CD14-positive monocyte (primary cell): ENCODE results near the gene SENP2. TPM values are rescaled to one million over a fixed set of nuclear protein-coding genes. Genes with fewer than 3 reads are reported as not detected.

Experiments
- DNase-seq, 3 donors: peaks; one replicate each; pipeline ENCODE4 v3.0.0-alpha.2; 2011 to 2022
- H2AFZ ChIP-seq: 2 replicates; pipeline ENCODE4 v1.6.0; 2012; ENCODE audit warnings: mild to moderate bottlenecking, low read depth, low read length, inconsistent platforms; ENCODE audit not compliant: insufficient read depth, poor library complexity, severe bottlenecking
- H3K27ac ChIP-seq, 2 donors: 1 replicate in 1 of 2; 2 replicates in 1 of 2; pipeline ENCODE4 v1.5.1; 2012 to 2013; ENCODE audit warnings: low read length in 2 of 2, control low read depth in 1 of 2, inconsistent platforms in 1 of 2, low read depth in 1 of 2, mild to moderate bottlenecking in 1 of 2
- H3K27me3 ChIP-seq, 2 donors: one replicate each; pipeline versions ENCODE4 v1.6.0 to v1.6.1; 2011 to 2013; ENCODE audit warnings: low read length in 2 of 2; ENCODE audit not compliant: control insufficient read depth in 2 of 2, insufficient read depth in 2 of 2
- H3K36me3 ChIP-seq, 2 donors: replicated peaks in 1 of 2; 1 replicate in 1 of 2; 2 replicates in 1 of 2; pipeline versions ENCODE4 v1.5.1 to v1.6.1; 2012 to 2013; ENCODE audit warnings: low read length in 2 of 2, control low read depth in 1 of 2, inconsistent platforms in 1 of 2, mild to moderate bottlenecking in 1 of 2; ENCODE audit not compliant: insufficient read depth in 2 of 2, control insufficient read depth in 1 of 2
- H3K4me1 ChIP-seq, 2 donors: 1 replicate in 1 of 2; 2 replicates in 1 of 2; pipeline versions ENCODE4 v1.5.1 to v1.6.1; 2012 to 2013; ENCODE audit warnings: low read length in 2 of 2, control low read depth in 1 of 2, inconsistent platforms in 1 of 2, mild to moderate bottlenecking in 1 of 2, moderate library complexity in 1 of 2; ENCODE audit not compliant: insufficient read depth in 2 of 2, control insufficient read depth in 1 of 2
- H3K4me2 ChIP-seq: replicated peaks from 2 replicates; pipeline ENCODE3; 2012; ENCODE audit warnings: low read length, moderate library complexity, mild to moderate bottlenecking; ENCODE audit not compliant: poor library complexity, severe bottlenecking; ENCODE audit errors: extremely low read depth
- H3K4me3 ChIP-seq, 3 experiments: fragments of 200-600 bp in 1 of 3; sonication (generic) in 1 of 3; replicated peaks in 1 of 3; 1 replicate in 2 of 3; 2 replicates in 1 of 3; pipeline ENCODE4 v1.5.1; 2011 to 2013; ENCODE audit warnings: low read length in 3 of 3, mild to moderate bottlenecking in 3 of 3, control low read depth in 2 of 3, low read depth in 2 of 3, inconsistent platforms in 1 of 3, moderate library complexity in 1 of 3
- H3K79me2 ChIP-seq: 2 replicates; pipeline ENCODE4 v1.6.0; 2012; ENCODE audit warnings: mild to moderate bottlenecking, control low read depth, inconsistent platforms, low read length, moderate library complexity; ENCODE audit not compliant: insufficient read depth
- H3K9ac ChIP-seq: 2 replicates; pipeline ENCODE4 v1.6.0; 2017; ENCODE audit warnings: low read length, mild to moderate bottlenecking; ENCODE audit not compliant: insufficient read depth, poor library complexity, severe bottlenecking
- H3K9me3 ChIP-seq, 2 donors: replicated peaks in 1 of 2; 1 replicate in 1 of 2; 2 replicates in 1 of 2; pipeline versions ENCODE4 v1.5.1 to v1.6.1; 2012 to 2013; ENCODE audit warnings: low read length in 2 of 2, control low read depth in 1 of 2; ENCODE audit not compliant: control insufficient read depth in 1 of 2, insufficient read depth in 1 of 2
- H4K20me1 ChIP-seq: 2 replicates; pipeline ENCODE4 v1.6.0; 2012; ENCODE audit warnings: mild to moderate bottlenecking, low read length, control low read depth, moderate library complexity; ENCODE audit not compliant: insufficient read depth
- H3K27ac Mint-ChIP-seq, 7 donors: one replicate each; pipeline ENCODE4 v1.8.0; 2020; ENCODE audit warnings: mild to moderate bottlenecking in 7 of 7, mixed read lengths in 7 of 7, moderate library complexity in 6 of 7, inconsistent platforms in 2 of 7
- H3K27me3 Mint-ChIP-seq, 3 donors: one replicate each; pipeline ENCODE4 v1.8.0; 2021 to 2022; ENCODE audit warnings: low read depth in 3 of 3, mild to moderate bottlenecking in 3 of 3, mixed read lengths in 3 of 3, moderate library complexity in 3 of 3, inconsistent platforms in 1 of 3
- H3K36me3 Mint-ChIP-seq, 2 donors: one replicate each; pipeline ENCODE4 v1.8.0; 2020; ENCODE audit warnings: mixed read lengths in 2 of 2, inconsistent platforms in 1 of 2, mild to moderate bottlenecking in 1 of 2
- H3K4me1 Mint-ChIP-seq: one replicate; pipeline ENCODE4 v1.8.0; 2020; ENCODE audit warnings: mild to moderate bottlenecking, mixed read lengths
- H3K4me3 Mint-ChIP-seq, 2 donors: one replicate each; pipeline ENCODE4 v1.8.0; 2020; ENCODE audit warnings: mild to moderate bottlenecking in 2 of 2, mixed read lengths in 2 of 2, moderate library complexity in 1 of 2
- H3K9me3 Mint-ChIP-seq, 7 donors: one replicate each; pipeline ENCODE4 v1.8.0; 2020 to 2022; ENCODE audit warnings: mixed read lengths in 7 of 7, mild to moderate bottlenecking in 6 of 7, moderate library complexity in 6 of 7, inconsistent platforms in 2 of 7
- WGBS: methylation state at CpG from one replicate; pipeline ENCODE4 v1.1.5; 2013; ENCODE audit warnings: missing lambda C conversion rate; ENCODE audit not compliant: insufficient coverage; 5-methylcytosine and 5-hydroxymethylcytosine counted together
- intact Hi-C, 2 donors: fragments of 100-400 bp; cut with micrococcal nuclease; formaldehyde crosslinking; loops; one replicate each; pipeline versions ENCODE4 v1.15.0 to v1.15.1; 2023
- polyA plus RNA-seq, 3 donors: library from polyadenylated mRNA; depleted of rRNA in 1 of 3; unstranded in 2 of 3; stranded (reverse) in 1 of 3; fragments of 300-500 nt in 2 of 3; fragments of >200 nt in 1 of 3; fragmentation: Illumina TruSeq in 2 of 3; gene quantifications; 1 replicate in 2 of 3; 2 replicates in 1 of 3; pipeline ENCODE4 v1.2.3, GENCODE V29; 2012 to 2021
- TF ChIP-seq, protein P1 (sequence below): fragments of 200-600 bp; IDR thresholded peaks from one replicate; pipeline ENCODE4 v1.8.0; 2022; ENCODE audit warnings: antibody characterized with exemption, mild to moderate bottlenecking

The SENP2 gene
- polyA plus RNA-seq, 3 donors = 7.1 to 21.0 (median 13.4) TPM

GRCh38 chr3:185651971-185652370 is 65.9 kb downstream of the SENP2 start:
- no peak overlapping the region for H3K4me2 ChIP-seq
- intact Hi-C loops = loop anchor here in 1 of 2 donors (10.0 kb wide), 1 partner anchor 263 kb away; no protein-coding TSS in a partner anchor
- H3K4me1 Mint-ChIP-seq = peaks cover 17% of the 10 kb centered on the region
- H3K4me1 ChIP-seq = peaks cover 9 to 11% of the 10 kb centered on the region in 2 donors
- no peak overlapping the region for H3K4me3 ChIP-seq
- no peaks in the 10 kb centered on the region for H3K27me3 ChIP-seq
- 99% methylated on average over 9 of the region's 9 CpGs for WGBS
- peaks cover 1 to 2% (median 2%) of the 10 kb centered on the region in 3 donors for H3K27me3 Mint-ChIP-seq
- DNase-seq = no peak
- no peaks in the 10 kb centered on the region for H4K20me1 ChIP-seq
- H3K36me3 ChIP-seq = peaks cover 20 to 40% of the 10 kb centered on the region in 2 donors
- H3K79me2 ChIP-seq = no peaks in the 10 kb centered on the region
- no peak overlapping the region for H3K9ac ChIP-seq
- TF ChIP-seq, protein P1, sequence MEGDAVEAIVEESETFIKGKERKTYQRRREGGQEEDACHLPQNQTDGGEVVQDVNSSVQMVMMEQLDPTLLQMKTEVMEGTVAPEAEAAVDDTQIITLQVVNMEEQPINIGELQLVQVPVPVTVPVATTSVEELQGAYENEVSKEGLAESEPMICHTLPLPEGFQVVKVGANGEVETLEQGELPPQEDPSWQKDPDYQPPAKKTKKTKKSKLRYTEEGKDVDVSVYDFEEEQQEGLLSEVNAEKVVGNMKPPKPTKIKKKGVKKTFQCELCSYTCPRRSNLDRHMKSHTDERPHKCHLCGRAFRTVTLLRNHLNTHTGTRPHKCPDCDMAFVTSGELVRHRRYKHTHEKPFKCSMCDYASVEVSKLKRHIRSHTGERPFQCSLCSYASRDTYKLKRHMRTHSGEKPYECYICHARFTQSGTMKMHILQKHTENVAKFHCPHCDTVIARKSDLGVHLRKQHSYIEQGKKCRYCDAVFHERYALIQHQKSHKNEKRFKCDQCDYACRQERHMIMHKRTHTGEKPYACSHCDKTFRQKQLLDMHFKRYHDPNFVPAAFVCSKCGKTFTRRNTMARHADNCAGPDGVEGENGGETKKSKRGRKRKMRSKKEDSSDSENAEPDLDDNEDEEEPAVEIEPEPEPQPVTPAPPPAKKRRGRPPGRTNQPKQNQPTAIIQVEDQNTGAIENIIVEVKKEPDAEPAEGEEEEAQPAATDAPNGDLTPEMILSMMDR = no peak
- H3K4me3 Mint-ChIP-seq = no peak overlapping the region
- no peak overlapping the region for H3K27ac ChIP-seq
- peak overlapping the region in 1 of 7 donors; percentile 18 for H3K27ac Mint-ChIP-seq
- peaks cover 32 to 52% of the 10 kb centered on the region in 2 donors for H3K36me3 Mint-ChIP-seq
- no peak overlapping the region for H2AFZ ChIP-seq
- H3K9me3 ChIP-seq = no peaks in the 10 kb centered on the region
- no peaks in the 10 kb centered on the region for H3K9me3 Mint-ChIP-seq

- Histone ChIP-seq H3K9me3 (no peaks in the 10 kb centered on the region), H3K4me2 (no peak overlapping the region), H3K79me2 (no peaks in the 10 kb centered on the region), H3K27ac (peak overlapping the region in 1 of 2 donors; percentile 26), H3K9ac (no peak overlapping the region), H3K36me3 (peaks cover 27 to 55% of the 10 kb centered on the region in 2 donors), H4K20me1 (no peaks in the 10 kb centered on the region), H3K27me3 (no peaks in the 10 kb centered on the region), H2AFZ (no peak overlapping the region), H3K4me1 (peaks cover 6% of the 10 kb centered on the region in 2 donors), H3K4me3 (no peak overlapping the region)
- WGBS = 99% methylated on average over 12 of the region's 12 CpGs
- Mint-ChIP-seq H3K4me1 (peaks cover 10% of the 10 kb centered on the region), H3K27ac (peak overlapping the region in 1 of 7 donors; percentile 37), H3K36me3 (peaks cover 39 to 54% of the 10 kb centered on the region in 2 donors), H3K4me3 (no peak overlapping the region), H3K27me3 (peaks cover 0 to 2% (median 1%) of the 10 kb centered on the region in 3 donors), H3K9me3 (peaks cover 0 to 2% (median 0%) of the 10 kb centered on the region in 7 donors)
- intact Hi-C loops = loop anchor here in 1 of 2 donors (10.0 kb wide), 1 partner anchor 261 kb away; no protein-coding TSS in a partner anchor
- TF ChIP-seq, protein P1 = no peak
- no peak for DNase-seq
These were observed 68.1 kb downstream of the SENP2 start for GRCh38 chr3:185653949-185654757.
